ENCODE measurements around the gene CABP4. TPM values are rescaled to one million over a fixed set of nuclear protein-coding genes. Genes with fewer than 3 reads are reported as not detected.
"Not testable (repeated sequence)": the region's sequence is repeated elsewhere in the genome, so short reads cannot be mapped to it uniquely, and the experiment has no call there.

The CABP4 gene
- total RNA-seq, 1 experiment from 2014 or later: not detected

DNA sequence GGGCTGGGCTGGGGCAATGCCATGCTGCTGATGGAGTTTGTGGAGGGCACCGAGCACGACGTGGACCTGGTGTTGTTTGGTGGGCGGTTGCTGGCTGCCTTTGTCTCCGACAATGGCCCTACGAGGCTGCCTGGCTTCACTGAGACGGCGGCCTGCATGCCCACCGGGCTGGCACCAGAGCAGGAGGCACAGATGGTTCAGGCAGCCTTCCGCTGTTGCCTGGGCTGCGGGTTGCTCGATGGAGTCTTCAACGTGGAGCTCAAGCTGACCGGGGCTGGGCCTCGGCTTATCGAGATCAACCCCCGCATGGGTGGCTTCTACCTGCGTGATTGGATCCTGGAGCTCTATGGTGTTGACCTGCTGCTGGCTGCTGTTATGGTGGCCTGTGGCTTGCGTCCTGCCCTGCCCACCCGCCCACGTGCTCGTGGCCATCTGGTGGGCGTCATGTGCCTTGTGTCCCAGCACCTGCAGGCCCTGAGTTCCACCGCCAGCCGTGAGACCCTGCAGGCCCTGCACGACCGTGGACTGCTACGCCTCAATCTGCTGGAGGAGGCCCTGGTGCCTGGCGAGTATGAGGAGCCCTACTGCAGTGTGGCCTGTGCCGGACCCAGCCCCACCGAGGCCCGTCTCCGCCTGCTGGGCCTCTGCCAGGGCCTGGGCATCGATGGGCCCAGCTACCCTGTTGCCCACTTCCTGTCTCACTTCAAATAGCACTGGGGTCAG lies 31.1 kb upstream of the CABP4 start (continued):
- no peak for TF ChIP-seq GRHL2 (CRISPR knock-in tag; IDR thresholded peaks at IDR 0.05; ENCODE audit: insufficient replicate concordance, severe bottlenecking)
- TF ChIP-seq ZNF232 (CRISPR knock-in tag; IDR thresholded peaks at IDR 0.05): no peak
- no peak for TF ChIP-seq ELF4 (CRISPR knock-in tag; IDR thresholded peaks at IDR 0.05; ENCODE audit: low read depth)
- TF ChIP-seq, protein P1, sequence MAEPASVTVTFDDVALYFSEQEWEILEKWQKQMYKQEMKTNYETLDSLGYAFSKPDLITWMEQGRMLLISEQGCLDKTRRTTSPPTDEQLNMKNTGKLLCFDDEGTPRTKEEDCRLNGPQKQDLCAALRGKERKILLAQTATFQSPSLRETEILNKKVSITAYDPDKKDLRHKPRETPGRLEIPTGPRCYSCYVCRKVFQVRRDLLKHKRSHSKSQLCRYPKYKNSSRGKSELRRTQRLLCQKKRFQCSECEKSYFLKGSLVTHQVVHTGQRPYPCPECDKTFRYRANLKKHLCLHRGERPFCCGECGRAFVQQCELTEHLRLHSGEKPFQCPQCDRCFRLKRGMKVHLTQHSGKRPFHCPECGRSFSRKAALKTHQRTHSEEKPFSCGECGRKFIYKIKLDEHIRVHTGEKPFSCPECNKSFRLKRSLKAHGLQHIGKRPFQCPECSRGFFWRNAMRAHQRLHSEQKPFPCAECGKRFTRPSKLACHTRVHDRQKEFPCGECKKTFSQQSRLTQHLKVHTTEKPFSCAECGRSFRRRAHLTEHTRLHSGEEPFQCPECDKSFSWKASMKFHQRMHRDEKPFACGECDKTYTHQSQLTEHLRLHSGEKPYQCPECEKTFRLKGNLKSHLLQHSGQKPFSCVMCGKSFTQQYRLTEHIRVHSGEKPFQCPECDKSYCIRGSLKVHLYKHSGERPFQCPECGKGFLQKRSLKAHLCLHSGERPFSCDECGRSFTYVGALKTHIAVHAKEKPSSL (CRISPR knock-in tag; conservative IDR thresholded peaks at IDR 0.05): no peak
- TF ChIP-seq GABPB1 (CRISPR knock-in tag; IDR thresholded peaks at IDR 0.05): no peak
- TF ChIP-seq RELA (CRISPR knock-in tag; IDR thresholded peaks at IDR 0.05; ENCODE audit: borderline replicate concordance): no peak
- no peak for TF ChIP-seq NR3C1 (CRISPR knock-in tag; conservative IDR thresholded peaks at IDR 0.05; ENCODE audit: low read depth)
- TF ChIP-seq, protein P2, sequence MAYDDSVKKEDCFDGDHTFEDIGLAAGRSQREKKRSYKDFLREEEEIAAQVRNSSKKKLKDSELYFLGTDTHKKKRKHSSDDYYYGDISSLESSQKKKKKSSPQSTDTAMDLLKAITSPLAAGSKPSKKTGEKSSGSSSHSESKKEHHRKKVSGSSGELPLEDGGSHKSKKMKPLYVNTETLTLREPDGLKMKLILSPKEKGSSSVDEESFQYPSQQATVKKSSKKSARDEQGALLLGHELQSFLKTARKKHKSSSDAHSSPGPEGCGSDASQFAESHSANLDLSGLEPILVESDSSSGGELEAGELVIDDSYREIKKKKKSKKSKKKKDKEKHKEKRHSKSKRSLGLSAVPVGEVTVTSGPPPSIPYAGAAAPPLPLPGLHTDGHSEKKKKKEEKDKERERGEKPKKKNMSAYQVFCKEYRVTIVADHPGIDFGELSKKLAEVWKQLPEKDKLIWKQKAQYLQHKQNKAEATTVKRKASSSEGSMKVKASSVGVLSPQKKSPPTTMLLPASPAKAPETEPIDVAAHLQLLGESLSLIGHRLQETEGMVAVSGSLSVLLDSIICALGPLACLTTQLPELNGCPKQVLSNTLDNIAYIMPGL (CRISPR knock-in tag; IDR thresholded peaks at IDR 0.05): no peak

DNA sequence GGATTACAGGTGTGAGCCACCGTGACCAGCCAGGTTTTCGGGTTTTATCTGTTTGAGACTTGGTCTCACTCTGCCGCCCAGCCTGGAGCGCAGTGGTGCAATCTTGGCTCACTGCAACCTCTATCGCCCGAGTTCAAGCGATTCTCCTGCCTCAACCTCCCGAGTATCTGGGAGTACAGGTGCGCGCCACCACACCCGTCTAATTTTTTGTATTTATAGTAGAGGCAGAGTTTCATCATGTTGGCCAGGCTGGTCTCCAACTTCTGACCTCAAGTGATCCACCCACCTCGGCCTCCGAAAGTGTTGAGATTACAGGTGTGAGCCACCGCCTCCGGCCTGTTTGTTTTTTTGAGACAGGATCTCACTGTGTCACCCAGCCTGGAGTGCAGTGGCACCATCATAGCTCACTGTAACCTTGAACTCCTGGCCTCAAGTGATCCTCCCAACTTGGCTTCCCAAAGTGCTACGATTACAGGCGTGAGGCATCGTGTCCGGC lies 27.7 kb upstream of the CABP4 start:
- H3K4me1 Mint-ChIP-seq; H3K36me3 Mint-ChIP-seq; DNase-seq (ENCODE audit: low spot score); ATAC-seq; H3K27me3 Mint-ChIP-seq (ENCODE audit: low read depth); H3K9me3 Mint-ChIP-seq: not testable (repeated sequence)
- ChIA-PET POLR2A (interaction anchor here (0.9 to 2.7 kb wide), 3 partner anchors 26 to 41 kb away, joined by 3 to 10 read pairs (median 3); partner anchors contain the start of genes PPP1CA and TMEM134), CTCF (interaction anchor here (1.1 to 4.5 kb wide), 2 partner anchors 26 to 36 kb away, joined by 3 to 23 read pairs; partner anchors contain the start of genes PPP1CA and RAD9A)
- H3K27ac Mint-ChIP-seq: peak overlapping the region; percentile 93
- peak overlapping the region; percentile 97 for H3K4me3 Mint-ChIP-seq

DNA sequence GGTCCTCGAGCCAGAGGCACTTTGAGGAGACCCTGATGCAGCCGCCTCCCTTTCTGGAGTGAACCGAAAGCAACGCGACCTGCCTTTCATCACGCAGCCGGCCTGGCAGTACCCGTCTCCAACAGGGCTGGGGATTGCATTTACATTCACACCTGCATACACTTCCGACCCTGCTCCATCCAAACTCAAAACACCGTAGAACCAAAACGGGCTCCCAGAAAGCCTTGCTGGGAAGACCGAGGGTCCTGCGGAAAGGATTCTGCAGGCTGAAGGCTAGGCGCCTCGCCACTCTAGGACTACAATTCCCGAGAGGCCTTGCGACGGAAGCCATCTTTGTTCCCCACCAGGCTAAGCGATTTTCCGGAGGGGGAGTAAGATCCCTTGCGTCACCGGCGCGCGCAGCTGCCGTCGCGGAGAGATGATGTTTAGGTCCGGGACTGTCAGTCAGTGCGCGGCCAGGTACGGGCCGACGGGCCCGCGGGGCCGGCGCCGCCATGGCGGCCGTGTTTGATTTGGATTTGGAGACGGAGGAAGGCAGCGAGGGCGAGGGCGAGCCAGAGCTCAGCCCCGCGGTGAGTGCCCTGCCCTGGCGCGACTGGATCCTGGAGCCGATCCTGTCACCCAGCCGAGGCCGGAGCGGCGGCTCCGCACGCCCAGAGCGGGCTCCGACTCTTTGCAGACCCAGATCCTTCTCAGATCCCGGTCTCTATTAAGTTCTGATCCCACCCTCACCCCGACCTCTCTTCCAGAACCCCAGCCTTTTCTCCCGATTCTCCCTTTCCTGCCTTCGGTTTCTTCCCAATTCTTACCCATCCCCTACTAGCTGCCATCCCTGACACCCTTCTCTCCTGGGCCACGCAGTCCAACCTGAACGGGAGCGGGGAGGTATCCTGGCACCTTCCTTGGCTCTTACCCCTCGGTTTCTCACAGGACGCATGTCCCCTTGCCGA lies 26.8 kb upstream of the CABP4 start, which contains the start of gene RPS6KB2:
Gene RPS6KB2, plus strand, starts transcription at position 443 of the 950 bp plus-strand sequence. Its CDS starts 52 bp downstream, at position 495.
- peaks cover 4% of the 10 kb centered on the region for H3K4me1 Mint-ChIP-seq
- ChIA-PET CTCF (interaction anchor here (0.9 to 4.5 kb wide), 4 partner anchors 9 to 77 kb away, joined by 3 to 23 read pairs (median 3); partner anchors contain the start of genes PPP1CA, PTPRCAP and RAD9A), POLR2A (interaction anchor here (0.9 to 2.7 kb wide), 7 partner anchors 8 to 55 kb away, joined by 3 to 10 read pairs (median 3); partner anchors contain the start of genes AIP, PPP1CA and TMEM134)
- ATAC-seq (peak; percentile 91), DNase-seq (ENCODE audit: low spot score) (peak; percentile 100)
- peak within 1 kb of the TSS; percentile 97 for H3K4me3 Mint-ChIP-seq
- H3K27me3 Mint-ChIP-seq (ENCODE audit: low read depth): no peaks in the 10 kb centered on the region
- peak within 1 kb of the TSS; percentile 93 for H3K27ac Mint-ChIP-seq
- H3K36me3 Mint-ChIP-seq: peaks cover 9% of the 10 kb centered on the region
- no peaks in the 10 kb centered on the region for H3K9me3 Mint-ChIP-seq
- TF ChIP-seq, protein P3, sequence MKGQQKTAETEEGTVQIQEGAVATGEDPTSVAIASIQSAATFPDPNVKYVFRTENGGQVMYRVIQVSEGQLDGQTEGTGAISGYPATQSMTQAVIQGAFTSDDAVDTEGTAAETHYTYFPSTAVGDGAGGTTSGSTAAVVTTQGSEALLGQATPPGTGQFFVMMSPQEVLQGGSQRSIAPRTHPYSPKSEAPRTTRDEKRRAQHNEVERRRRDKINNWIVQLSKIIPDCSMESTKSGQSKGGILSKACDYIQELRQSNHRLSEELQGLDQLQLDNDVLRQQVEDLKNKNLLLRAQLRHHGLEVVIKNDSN (CRISPR knock-in tag; IDR thresholded peaks at IDR 0.05): peak; percentile 53
- no peak for TF ChIP-seq RORB (CRISPR knock-in tag; IDR thresholded peaks at IDR 0.05)
- TF ChIP-seq SP1 (CRISPR knock-in tag; conservative IDR thresholded peaks at IDR 0.05): peak; percentile 89
- no peak for TF ChIP-seq NFATC4 (CRISPR knock-in tag; IDR thresholded peaks at IDR 0.05)
- TF ChIP-seq, protein P4, sequence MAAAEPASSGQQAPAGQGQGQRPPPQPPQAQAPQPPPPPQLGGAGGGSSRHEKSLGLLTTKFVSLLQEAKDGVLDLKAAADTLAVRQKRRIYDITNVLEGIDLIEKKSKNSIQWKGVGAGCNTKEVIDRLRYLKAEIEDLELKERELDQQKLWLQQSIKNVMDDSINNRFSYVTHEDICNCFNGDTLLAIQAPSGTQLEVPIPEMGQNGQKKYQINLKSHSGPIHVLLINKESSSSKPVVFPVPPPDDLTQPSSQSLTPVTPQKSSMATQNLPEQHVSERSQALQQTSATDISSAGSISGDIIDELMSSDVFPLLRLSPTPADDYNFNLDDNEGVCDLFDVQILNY (CRISPR knock-in tag; IDR thresholded peaks at IDR 0.05): peak; percentile 41; the same call in 1 of the 2 replicates
- TF ChIP-seq, protein P5, sequence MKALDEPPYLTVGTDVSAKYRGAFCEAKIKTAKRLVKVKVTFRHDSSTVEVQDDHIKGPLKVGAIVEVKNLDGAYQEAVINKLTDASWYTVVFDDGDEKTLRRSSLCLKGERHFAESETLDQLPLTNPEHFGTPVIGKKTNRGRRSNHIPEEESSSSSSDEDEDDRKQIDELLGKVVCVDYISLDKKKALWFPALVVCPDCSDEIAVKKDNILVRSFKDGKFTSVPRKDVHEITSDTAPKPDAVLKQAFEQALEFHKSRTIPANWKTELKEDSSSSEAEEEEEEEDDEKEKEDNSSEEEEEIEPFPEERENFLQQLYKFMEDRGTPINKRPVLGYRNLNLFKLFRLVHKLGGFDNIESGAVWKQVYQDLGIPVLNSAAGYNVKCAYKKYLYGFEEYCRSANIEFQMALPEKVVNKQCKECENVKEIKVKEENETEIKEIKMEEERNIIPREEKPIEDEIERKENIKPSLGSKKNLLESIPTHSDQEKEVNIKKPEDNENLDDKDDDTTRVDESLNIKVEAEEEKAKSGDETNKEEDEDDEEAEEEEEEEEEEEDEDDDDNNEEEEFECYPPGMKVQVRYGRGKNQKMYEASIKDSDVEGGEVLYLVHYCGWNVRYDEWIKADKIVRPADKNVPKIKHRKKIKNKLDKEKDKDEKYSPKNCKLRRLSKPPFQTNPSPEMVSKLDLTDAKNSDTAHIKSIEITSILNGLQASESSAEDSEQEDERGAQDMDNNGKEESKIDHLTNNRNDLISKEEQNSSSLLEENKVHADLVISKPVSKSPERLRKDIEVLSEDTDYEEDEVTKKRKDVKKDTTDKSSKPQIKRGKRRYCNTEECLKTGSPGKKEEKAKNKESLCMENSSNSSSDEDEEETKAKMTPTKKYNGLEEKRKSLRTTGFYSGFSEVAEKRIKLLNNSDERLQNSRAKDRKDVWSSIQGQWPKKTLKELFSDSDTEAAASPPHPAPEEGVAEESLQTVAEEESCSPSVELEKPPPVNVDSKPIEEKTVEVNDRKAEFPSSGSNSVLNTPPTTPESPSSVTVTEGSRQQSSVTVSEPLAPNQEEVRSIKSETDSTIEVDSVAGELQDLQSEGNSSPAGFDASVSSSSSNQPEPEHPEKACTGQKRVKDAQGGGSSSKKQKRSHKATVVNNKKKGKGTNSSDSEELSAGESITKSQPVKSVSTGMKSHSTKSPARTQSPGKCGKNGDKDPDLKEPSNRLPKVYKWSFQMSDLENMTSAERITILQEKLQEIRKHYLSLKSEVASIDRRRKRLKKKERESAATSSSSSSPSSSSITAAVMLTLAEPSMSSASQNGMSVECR (CRISPR knock-in tag; IDR thresholded peaks at IDR 0.05; ENCODE audit: borderline replicate concordance): peak; percentile 84; the same call in 1 of the 2 replicates
- TF ChIP-seq ATF1 (CRISPR knock-in tag; IDR thresholded peaks at IDR 0.05): peak; percentile 95; the same call in 1 of the 2 replicates
- TF ChIP-seq SOX15 (CRISPR knock-in tag; IDR thresholded peaks at IDR 0.05): no peak
- TF ChIP-seq, protein P6, sequence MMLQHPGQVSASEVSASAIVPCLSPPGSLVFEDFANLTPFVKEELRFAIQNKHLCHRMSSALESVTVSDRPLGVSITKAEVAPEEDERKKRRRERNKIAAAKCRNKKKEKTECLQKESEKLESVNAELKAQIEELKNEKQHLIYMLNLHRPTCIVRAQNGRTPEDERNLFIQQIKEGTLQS (CRISPR knock-in tag; conservative IDR thresholded peaks at IDR 0.05): 0 out of 2 replicates have a peak, but pooled peaks have one; percentile 49
- TF ChIP-seq, protein P7, sequence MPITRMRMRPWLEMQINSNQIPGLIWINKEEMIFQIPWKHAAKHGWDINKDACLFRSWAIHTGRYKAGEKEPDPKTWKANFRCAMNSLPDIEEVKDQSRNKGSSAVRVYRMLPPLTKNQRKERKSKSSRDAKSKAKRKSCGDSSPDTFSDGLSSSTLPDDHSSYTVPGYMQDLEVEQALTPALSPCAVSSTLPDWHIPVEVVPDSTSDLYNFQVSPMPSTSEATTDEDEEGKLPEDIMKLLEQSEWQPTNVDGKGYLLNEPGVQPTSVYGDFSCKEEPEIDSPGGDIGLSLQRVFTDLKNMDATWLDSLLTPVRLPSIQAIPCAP (CRISPR knock-in tag; IDR thresholded peaks at IDR 0.05): no peak; the same call in 1 of the 2 replicates
